ENCODE results near the gene ITGAD. TPM values are rescaled to one million over a fixed set of nuclear protein-coding genes. Genes with fewer than 3 reads are reported as not detected.
"Not testable (repeated sequence)": the region's sequence is repeated elsewhere in the genome, so short reads cannot be mapped to it uniquely, and the experiment has no call there.

ITGAD gene
- polyA plus RNA-seq, 2 of the 4 experiments (the other 2 are of a cell fraction): not detected

DNA sequence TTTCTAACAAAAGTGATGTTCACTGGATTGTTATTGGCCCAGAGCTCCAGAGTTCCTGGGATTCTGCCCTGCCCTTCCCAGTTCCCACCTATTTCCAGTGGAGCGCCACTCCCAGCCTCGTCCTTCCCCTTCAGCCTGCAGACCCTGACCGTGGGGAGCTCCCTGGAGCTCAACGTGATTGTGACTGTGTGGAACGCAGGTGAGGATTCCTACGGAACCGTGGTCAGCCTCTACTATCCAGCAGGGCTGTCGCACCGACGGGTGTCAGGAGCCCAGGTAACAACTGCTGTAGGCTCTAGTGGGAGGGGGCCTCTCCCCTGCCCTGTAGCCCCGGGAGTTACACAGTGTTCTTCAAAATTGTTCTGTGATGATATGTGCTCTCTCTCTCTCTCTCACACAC is 23.2 kb downstream of the ITGAD start:
- DNase-seq (ENCODE audit: low read depth in 1 of 2, low spot score in 1 of 2): no peak
- Histone ChIP-seq H3K27ac (no peak overlapping the region), H3K4me1 (no peaks in the 10 kb centered on the region), H3K4me2 (no peak overlapping the region), H3K9me3 (0 out of 3 replicates have a peak, but pooled peaks cover 3% of the 10 kb centered on the region), H3K4me3 (no peak overlapping the region)
- CTCF ChIA-PET: interaction anchor here (0.6 to 1.5 kb wide), 4 partner anchors 26 to 487 kb away, joined by 3 to 4 read pairs (median 3); partner anchors contain the start of gene ZNF843
- POLR2A ChIA-PET: no interaction called here
- TF ChIP-seq, protein P1, sequence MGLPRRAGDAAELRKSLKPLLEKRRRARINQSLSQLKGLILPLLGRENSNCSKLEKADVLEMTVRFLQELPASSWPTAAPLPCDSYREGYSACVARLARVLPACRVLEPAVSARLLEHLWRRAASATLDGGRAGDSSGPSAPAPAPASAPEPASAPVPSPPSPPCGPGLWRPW (IDR thresholded peaks at IDR 0.05): no peak
- TF ChIP-seq FOSB (CRISPR knock-in tag; IDR thresholded peaks at IDR 0.05): no peak
- no peak for TF ChIP-seq CBX8 (IDR thresholded peaks at IDR 0.05)
- no peak for TF ChIP-seq MYC (IDR thresholded peaks at IDR 0.05; ENCODE audit: borderline replicate concordance, low read length)
- no peak for TF ChIP-seq RNF2 (IDR thresholded peaks at IDR 0.05; ENCODE audit: borderline replicate concordance, low read depth)
- TF ChIP-seq NR3C1 (IDR thresholded peaks at IDR 0.05): no peak
- no peak for TF ChIP-seq SMC3 (IDR thresholded peaks at IDR 0.05)
- no peak for TF ChIP-seq CEBPB (IDR thresholded peaks at IDR 0.05)
- 52% methylated on average over 11 of the region's 11 CpGs for WGBS (ENCODE audit: missing lambda C conversion rate)
- ATAC-seq: no peak
- no peak for FAIRE-seq

DNA sequence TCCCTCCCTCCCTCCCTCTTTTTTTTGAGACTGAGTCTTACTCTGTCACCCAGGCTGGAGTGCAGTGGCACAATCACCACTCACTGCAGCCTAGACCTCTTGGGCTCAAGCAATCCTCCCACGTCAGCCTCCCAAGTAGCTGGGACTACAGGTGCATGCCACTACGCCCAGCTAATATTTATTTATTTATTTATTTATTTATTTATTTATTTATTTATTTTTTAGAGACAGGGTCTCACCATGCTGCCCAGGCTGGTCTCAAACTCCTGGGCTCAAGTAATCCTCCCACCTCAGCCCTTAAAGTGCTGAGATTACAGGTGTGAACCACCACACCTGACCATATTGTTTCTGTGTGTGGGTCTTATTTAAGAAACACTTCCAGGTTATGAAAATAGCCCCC is 23.9 kb downstream of the ITGAD start:
- peak; percentile 56 for TF ChIP-seq ZC3H11A (IDR thresholded peaks at IDR 0.05)
- H3K4me3 ChIP-seq; POLR2A ChIA-PET; DNase-seq (ENCODE audit: low read depth in 1 of 2, low spot score in 1 of 2); H3K4me2 ChIP-seq; H3K9me3 ChIP-seq; ATAC-seq; H3K27ac ChIP-seq; H3K4me1 ChIP-seq; FAIRE-seq: not testable (repeated sequence)
- CTCF ChIA-PET: interaction anchor here (0.6 to 1.5 kb wide), 3 partner anchors 26 to 488 kb away, joined by 3 to 4 read pairs (median 3); partner anchors contain the start of gene ZNF843
- 38% methylated on average over 2 of the region's 2 CpGs for WGBS (ENCODE audit: missing lambda C conversion rate)

DNA sequence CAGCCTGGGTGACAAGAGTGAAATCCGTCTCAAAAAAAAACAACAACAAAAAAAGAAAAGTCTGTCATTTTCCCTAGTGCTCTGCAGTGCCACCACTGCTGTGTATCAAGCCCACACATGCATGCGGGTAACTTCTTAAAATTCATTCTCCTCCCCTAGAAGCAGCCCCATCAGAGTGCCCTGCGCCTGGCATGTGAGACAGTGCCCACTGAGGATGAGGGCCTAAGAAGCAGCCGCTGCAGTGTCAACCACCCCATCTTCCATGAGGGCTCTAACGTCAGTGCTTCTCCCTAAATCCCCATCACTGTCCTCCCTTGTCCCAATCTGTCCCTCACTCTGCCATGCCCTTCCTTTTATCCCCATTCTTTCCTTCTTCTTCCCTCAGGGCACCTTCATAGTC is 24.8 kb downstream of the ITGAD start:
- ATAC-seq: no peak
- TF ChIP-seq POLR2A (IDR thresholded peaks at IDR 0.05; ENCODE audit: low read length) (no peak), CHD2 (IDR thresholded peaks at IDR 0.05; ENCODE audit: low read length, partially characterized antibody) (no peak), JUNB (IDR thresholded peaks at IDR 0.05) (no peak), RAD21 (conservative IDR thresholded peaks at IDR 0.05 in 1 of 2, IDR thresholded peaks at IDR 0.05 in 1 of 2) (no peak), KDM1A (IDR thresholded peaks at IDR 0.05; ENCODE audit: low read depth) (no peak)
- TF ChIP-seq, protein P2, sequence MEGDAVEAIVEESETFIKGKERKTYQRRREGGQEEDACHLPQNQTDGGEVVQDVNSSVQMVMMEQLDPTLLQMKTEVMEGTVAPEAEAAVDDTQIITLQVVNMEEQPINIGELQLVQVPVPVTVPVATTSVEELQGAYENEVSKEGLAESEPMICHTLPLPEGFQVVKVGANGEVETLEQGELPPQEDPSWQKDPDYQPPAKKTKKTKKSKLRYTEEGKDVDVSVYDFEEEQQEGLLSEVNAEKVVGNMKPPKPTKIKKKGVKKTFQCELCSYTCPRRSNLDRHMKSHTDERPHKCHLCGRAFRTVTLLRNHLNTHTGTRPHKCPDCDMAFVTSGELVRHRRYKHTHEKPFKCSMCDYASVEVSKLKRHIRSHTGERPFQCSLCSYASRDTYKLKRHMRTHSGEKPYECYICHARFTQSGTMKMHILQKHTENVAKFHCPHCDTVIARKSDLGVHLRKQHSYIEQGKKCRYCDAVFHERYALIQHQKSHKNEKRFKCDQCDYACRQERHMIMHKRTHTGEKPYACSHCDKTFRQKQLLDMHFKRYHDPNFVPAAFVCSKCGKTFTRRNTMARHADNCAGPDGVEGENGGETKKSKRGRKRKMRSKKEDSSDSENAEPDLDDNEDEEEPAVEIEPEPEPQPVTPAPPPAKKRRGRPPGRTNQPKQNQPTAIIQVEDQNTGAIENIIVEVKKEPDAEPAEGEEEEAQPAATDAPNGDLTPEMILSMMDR (IDR thresholded peaks at IDR 0.05): no peak
- TF ChIP-seq, protein P1 (IDR thresholded peaks at IDR 0.05): no peak
- TF ChIP-seq, protein P3, sequence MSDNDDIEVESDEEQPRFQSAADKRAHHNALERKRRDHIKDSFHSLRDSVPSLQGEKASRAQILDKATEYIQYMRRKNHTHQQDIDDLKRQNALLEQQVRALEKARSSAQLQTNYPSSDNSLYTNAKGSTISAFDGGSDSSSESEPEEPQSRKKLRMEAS (IDR thresholded peaks at IDR 0.05): no peak
- TF ChIP-seq, protein P4, sequence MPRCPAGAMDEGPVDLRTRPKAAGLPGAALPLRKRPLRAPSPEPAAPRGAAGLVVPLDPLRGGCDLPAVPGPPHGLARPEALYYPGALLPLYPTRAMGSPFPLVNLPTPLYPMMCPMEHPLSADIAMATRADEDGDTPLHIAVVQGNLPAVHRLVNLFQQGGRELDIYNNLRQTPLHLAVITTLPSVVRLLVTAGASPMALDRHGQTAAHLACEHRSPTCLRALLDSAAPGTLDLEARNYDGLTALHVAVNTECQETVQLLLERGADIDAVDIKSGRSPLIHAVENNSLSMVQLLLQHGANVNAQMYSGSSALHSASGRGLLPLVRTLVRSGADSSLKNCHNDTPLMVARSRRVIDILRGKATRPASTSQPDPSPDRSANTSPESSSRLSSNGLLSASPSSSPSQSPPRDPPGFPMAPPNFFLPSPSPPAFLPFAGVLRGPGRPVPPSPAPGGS (IDR thresholded peaks at IDR 0.05): no peak
- Histone ChIP-seq H3K9me3 (peaks cover 7% of the 10 kb centered on the region; the same call in 2 of the 3 replicates), H3K4me1 (no peaks in the 10 kb centered on the region), H3K4me3 (no peak overlapping the region), H3K4me2 (no peak overlapping the region), H3K27ac (no peak overlapping the region)
- ChIA-PET CTCF (no interaction called here), POLR2A (no interaction called here)
- WGBS (ENCODE audit: missing lambda C conversion rate): 50% methylated on average over 5 of the region's 5 CpGs
- DNase-seq (ENCODE audit: low read depth in 1 of 2, low spot score in 1 of 2): no peak
- no peak for FAIRE-seq

DNA sequence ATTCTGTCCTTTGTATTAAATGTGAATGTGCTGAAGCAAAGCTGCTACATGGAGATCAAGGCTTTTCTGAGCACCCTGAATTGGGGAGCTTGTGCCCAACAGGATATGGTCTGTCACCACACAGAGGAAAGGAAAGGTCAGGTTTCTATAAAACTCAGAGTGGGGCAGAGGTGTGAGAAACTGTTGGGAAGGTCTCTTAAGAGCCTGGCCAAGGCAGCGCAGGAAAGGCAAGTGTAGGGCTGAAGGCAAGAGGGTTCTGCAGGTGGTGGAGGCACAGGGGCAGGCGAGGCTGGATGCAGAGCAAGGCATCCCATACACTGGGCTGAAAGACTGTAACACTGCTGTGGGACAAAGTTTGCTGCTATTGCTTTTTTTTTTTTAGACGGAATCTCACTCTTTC is 26.9 kb downstream of the ITGAD start:
- no peak overlapping the region for H3K4me2 ChIP-seq
- DNase-seq (ENCODE audit: low read depth in 1 of 2, low spot score in 1 of 2) (no peak), FAIRE-seq (no peak), ATAC-seq (no peak)
- no peak overlapping the region for H3K4me3 ChIP-seq
- no peak overlapping the region for H3K27ac ChIP-seq
- ChIA-PET CTCF (interaction anchor here (0.6 to 1.3 kb wide), 3 partner anchors 23 to 331 kb away, joined by 3 to 8 read pairs (median 3); partner anchors contain the start of genes PRSS53 and ZNF843), POLR2A (no interaction called here)
- no peaks in the 10 kb centered on the region for H3K4me1 ChIP-seq
- H3K9me3 ChIP-seq: peaks cover 11% of the 10 kb centered on the region; the same call in 2 of the 3 replicates
- WGBS (ENCODE audit: missing lambda C conversion rate): 38% methylated on average over 3 of the region's 3 CpGs
- TF ChIP-seq, protein P2 (IDR thresholded peaks at IDR 0.05): no peak
- TF ChIP-seq, protein P5, sequence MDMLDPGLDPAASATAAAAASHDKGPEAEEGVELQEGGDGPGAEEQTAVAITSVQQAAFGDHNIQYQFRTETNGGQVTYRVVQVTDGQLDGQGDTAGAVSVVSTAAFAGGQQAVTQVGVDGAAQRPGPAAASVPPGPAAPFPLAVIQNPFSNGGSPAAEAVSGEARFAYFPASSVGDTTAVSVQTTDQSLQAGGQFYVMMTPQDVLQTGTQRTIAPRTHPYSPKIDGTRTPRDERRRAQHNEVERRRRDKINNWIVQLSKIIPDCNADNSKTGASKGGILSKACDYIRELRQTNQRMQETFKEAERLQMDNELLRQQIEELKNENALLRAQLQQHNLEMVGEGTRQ (IDR thresholded peaks at IDR 0.05): no peak
- TF ChIP-seq JUN (IDR thresholded peaks at IDR 0.05) (no peak), CBX2 (IDR thresholded peaks at IDR 0.05; ENCODE audit: borderline replicate concordance, low read depth) (no peak), MAZ (IDR thresholded peaks at IDR 0.05; ENCODE audit: borderline replicate concordance, low read depth, low read length) (no peak), CBX8 (IDR thresholded peaks at IDR 0.05) (no peak), RFX5 (IDR thresholded peaks at IDR 0.05) (no peak), CHD2 (IDR thresholded peaks at IDR 0.05; ENCODE audit: low read length, partially characterized antibody) (no peak), ZSCAN20 (CRISPR knock-in tag; IDR thresholded peaks at IDR 0.05) (no peak), EHF (CRISPR knock-in tag; IDR thresholded peaks at IDR 0.05) (no peak)
- TF ChIP-seq, protein P3 (IDR thresholded peaks at IDR 0.05): no peak
